DMS153 treated with DMSO at 0.1 percent for 48 hours (cell line): ENCODE measurements around the gene CMIP.

Experiments used
- DNase-seq: peaks from one replicate; lab custom pipeline; 2025; ENCODE audit not compliant: unreplicated experiment; lab: John Stamatoyannopoulos, UW

Gene CMIP

GRCh38 chr16:81492965-81493754, 48.6 kb downstream of the CMIP start:
- no peak for DNase-seq

GRCh38 chr16:81493755-81494433, 49.3 kb downstream of the CMIP start:
- DNase-seq: no peak

GRCh38 chr16:81494434-81494806, 49.8 kb downstream of the CMIP start:
- no peak for DNase-seq

DNA sequence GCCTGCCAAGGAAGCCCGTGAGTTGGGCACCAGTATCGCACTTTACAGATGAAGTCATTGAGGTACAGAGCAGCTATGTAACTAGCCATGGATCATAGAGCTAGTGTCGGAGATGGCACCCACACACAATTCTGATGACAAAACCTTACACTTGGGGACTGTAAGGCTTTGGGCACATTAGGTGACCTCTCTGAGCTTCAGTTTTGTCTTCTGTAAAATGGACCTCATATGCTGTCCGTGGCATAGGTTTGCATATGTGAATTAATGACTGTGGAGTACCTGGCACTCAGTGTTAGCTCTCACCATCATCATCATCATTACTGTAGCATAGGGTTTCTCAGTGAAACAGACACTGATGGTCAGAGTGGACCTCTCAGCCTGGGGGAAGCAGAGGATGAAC, 50.3 kb downstream of the CMIP start:
- no peak for DNase-seq

- DNase-seq: no peak
Observed at GRCh38 chr16:81495321-81496234, 51.0 kb downstream of the CMIP start.

DNA sequence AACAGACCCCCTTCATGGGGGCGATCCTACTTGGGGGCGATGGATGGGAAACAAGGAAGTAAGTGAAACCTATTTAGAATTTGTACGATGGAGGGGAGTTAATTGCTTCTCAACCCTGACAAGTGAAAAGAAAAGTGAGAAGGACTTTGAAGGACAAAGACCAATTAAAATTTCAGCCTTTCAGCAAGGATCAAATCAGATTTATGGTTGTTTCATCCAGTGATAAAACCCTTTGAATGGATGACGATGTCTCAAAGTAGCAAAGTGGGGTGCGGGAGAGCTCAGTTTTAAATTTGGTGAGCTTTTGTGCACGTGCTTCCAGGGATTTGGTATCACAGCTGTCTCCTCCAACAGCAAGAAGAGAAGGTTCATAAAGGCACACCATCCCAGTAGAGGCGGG, 51.7 kb downstream of the CMIP start:
- no peak for DNase-seq

DNA sequence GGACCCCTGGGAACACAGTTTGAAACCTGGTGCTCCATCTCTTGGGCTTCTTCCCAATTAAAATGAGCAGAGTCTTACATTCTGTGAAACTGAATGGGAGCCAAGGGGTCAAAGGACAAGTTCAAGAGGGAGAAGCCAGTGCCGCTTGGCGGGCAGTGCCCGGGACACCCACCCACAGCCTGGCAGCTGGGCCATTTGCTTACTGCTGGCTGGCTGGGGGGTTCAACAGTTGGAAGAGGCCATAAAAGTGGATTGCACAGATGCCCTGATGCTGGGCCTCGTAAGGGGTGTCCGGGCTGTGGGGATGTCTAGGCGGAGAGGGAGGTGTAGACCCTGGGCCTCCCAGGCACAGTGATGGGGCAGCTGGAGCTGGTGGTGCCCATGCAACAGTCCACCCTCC, 52.1 kb downstream of the CMIP start:
- no peak for DNase-seq

DNA sequence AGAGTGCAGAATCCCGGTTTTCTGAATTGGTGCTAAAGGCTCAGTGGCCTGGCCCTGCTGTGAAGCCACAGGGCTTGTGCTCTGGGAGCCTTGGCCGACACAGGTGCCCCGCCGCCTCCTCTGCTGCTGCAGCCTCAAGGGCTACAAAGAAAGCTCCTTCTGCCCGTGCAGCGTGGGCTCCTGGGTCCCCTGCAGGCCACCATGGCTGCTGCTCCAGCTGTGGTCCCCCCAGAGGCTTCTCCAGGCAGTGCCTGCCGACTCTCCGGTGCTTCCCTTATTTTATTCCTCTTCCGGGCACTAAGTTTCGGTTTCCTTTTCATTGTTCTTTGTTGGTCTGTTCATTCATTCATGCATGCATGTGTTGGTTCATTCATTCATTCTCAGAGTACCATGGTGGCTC, 53.1 kb downstream of the CMIP start:
- DNase-seq: no peak

DNA sequence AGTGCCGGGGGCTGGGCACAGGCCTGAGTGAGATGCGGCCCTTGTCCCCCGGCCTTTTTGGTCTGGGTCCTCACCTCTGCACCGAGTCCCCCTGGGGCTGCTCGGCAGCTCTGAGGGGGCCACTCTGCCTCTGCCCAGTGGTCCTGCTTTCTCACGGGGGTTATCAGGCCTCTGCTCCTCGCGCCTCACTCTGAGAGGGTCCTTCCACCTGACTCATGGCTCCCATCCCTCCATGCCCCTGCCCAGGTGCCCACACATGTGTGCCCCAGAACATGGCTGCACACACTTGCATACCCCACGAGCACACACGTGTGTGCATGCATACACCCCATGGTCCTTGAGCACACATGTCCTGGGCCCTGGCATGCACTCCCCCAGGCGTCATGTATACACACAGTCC, 53.7 kb downstream of the CMIP start:
- DNase-seq: no peak

DNA sequence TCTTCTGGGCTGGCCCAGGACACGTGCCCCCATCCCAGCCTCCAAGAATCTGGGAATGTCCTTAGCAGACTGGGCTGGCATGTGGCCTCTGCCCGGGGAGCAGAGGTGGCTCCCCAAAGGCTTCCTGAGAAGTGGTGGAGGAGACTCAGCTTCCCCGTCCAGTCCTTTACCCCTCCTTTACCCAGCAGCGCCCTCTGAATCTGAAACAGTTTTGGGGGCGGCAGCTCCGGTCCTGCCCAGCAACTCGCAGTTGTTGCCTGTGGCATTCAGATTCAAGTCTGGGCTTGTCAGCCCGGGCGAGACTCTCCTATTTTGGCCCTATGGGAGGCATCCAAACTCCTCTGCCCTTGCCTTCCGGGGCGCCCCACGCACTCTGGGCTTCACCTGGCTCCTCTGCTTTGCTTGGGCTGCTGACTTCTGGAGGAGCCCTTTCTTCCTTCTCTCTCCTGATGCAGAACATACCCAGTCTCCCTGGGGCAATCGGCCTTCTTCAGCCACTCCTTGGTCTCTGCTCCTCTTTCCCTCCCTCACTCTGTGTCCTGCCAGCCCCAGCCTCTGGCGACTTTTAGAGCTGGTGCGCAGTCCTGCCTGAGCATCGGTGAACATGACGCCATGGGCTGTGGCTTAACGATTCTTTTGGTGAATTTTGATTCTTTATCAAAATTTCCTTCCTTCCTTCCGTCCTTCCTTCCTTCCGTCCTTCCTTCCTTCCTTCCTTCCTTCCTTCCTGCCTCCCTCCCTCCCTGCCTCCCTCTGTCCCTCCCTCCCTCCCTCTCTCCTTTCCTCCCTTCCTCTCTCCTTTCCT, 55.2 kb downstream of the CMIP start:
- no peak for DNase-seq

DNA sequence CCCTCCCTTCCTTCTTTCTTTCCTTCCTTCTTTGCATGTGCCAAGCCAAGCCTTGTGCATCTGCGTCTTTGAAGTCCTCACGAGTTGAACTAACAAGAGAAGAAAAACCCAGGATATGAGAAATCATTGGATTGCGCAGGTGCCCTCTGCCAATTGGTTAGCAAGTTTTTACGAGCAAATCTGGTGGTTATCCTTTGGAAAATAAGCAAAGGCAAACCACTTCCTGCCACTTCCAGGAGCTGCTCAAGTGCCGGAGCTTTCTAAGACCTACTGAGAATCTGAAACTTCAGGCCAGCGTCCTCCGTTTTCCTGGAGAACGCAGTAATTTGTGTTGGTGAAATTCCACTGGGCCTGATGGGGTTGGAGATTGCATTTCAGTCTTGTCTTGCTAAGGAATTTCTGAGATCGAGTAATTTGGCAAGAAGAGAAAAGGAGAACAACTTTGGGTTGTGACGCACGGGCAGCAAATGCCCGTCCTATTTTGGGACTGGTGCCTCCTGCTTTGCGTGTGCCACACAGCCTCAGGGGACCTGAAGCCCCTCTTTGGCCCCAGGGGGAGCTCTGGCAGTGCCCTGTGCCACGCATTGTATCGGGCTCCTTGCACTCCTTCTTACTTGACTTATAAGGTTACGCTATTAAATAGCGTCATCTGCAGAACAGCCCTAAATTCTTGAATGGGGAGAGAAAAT, 56.4 kb downstream of the CMIP start:
- DNase-seq: no peak

- DNase-seq: no peak
Observed at GRCh38 chr16:81502396-81503070, 57.9 kb downstream of the CMIP start.

DNA sequence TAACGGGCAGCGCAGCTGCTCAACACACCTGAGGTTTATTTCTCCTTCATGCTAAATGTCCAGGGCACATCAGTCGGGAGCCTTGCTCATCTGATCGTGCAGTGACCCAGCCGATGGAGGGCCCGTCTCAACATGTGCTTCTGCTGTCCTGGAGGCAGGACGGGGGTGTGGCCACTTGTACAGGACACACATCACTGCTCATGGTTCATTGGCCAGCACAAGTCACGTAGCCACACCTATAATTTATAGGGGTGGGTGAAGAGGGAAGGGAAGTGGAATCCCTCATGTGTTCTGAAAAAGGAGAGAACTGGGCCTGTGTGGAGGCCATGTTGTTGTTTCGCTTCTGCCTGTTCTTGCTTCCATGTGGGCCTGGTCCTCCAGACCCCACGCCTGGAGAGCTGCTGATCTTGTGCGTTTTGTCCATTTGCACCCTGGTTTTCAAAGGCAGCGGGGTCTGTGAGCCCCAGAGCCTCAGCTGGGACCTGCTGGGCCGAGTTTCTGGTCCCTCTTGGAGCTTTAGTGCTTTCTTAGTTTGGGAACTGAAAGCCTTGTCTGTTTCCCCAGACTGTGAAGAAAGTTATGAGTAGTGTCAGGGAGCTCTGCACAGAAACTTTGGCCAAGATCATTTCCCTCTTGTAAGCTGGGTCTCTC, 60.5 kb downstream of the CMIP start:
- DNase-seq: no peak

- DNase-seq: no peak
Observed at GRCh38 chr16:81509404-81509803, 64.8 kb downstream of the CMIP start.

GRCh38 chr16:81510016-81510415, 65.4 kb downstream of the CMIP start:
- no peak for DNase-seq

- DNase-seq: no peak
Observed at GRCh38 chr16:81511371-81511770, 66.8 kb downstream of the CMIP start.

GRCh38 chr16:81513204-81514040, 68.8 kb downstream of the CMIP start:
- no peak for DNase-seq

DNA sequence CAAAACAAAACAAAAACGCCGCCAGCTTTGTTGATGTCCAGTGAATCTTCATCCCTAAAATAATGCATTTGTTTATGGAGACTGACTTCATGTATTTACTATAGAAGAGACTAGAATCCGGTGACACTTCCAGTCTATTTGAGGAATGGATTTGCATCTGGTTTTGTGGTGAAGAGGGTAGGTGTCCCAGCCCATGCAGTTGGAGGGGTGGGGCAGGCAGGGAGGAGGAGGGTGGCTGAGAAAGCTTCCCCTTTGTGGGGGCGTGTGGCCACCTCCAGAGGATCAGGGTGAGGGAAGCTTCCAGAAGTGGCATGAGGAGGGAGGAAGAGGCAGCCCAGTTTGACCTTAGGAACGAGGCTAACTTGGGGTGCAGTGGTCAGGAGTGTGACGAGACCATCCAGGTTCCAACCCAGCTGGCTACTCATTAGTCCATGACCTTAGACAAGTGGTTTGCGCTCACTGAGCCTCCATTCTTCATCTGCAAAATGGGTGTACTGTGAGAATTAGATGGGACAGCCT, 69.5 kb downstream of the CMIP start:
- no peak for DNase-seq
